GM18517 (cell line): Measurements from ENCODE around the gene TBL1XR1.
A peak's percentile ranks its signal among the peaks of the same experiment; 100 is the strongest.

Experiments
- ATAC-seq: cut with Tn5 transposase; IDR thresholded peaks from one replicate; pipeline ENCODE4 v1.9.1; 2021; ENCODE audit warnings: mild to moderate bottlenecking, moderate library complexity; ENCODE audit not compliant: unreplicated experiment

TBL1XR1 gene

DNA sequence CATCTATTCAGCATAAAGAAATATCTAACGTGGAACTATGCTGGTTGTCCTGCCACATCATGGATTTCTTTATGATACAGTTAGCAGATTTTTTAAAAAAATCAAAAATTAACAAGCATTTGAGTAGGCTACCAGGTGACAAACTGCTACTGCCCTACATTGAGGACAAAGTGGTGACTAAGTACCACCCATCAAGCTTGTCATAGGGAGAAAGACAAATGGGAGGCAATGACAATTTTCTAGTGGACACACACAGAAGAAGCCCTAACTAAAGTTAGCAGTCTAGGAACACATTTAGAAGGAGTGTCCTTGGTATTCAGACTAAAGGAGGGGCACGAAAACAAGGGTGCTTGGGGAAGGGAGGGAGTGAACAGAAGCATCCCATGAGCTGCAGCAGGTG is 131.2 kb downstream of the TBL1XR1 start:
- ATAC-seq, result no peak

DNA sequence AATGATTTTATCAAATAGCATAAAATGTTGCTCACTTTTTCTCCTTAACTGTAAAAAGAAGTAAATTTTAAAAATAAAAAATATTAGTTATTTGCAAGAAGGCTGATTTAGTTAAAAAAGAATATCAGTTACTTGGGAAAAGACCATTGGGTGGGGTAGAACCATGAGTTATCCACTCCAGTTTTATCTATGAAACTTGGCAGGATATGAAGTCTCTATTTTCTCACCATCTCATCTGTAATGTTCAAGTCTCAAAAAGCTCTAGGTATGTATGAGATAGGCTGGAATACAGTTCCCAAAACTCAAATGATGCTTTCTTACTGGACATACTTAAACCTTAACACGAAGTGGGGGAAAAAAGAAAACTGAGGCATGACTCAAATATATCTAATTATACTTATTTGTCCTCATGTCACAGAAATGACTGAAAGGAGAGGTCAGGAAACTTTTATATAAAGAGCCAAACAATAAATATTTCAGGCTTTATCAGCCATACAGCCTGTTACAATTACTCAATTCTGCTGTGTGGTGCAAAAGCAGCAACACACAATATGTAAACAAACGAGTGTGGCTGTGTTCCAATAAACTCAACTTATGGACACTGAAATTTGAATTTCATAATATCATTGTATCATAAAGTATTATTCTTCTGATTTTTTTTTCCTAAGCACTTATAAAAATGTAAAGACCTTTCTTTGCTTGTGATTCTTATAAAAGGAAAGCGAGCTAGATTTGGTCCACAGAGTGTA is 131.8 kb downstream of the TBL1XR1 start:
- ATAC-seq, result no peak

DNA sequence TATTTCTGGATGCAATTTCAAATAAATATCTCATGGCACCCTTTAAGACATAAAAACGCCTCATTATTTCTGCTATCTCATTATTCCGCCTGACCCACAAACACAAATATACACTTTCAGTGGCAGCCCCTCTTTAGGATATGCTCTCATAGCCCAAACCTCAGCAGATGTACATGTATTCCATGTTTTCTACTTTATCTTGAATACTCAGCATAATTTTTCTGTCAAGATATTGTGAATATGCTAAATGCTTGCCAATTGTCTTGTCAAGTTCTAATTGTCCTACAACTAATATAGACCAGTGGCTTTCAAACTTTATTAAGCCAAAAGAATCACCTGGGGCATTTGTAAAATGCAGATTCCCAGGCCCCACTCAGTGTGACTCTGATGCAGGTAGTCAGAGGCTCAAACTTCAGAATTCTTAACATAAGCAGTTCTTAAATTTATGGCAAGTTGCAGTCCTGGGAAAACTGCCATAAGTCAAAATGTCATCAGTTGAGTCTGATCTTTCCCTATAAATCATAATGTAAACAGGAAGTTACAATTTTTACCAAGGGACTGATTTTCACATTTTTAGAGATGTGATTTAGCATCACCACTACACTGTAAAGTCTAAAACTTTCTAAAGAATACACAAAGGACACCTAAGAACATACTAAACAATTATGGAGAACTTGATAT is 135.1 kb downstream of the TBL1XR1 start:
- ATAC-seq, result no peak

DNA sequence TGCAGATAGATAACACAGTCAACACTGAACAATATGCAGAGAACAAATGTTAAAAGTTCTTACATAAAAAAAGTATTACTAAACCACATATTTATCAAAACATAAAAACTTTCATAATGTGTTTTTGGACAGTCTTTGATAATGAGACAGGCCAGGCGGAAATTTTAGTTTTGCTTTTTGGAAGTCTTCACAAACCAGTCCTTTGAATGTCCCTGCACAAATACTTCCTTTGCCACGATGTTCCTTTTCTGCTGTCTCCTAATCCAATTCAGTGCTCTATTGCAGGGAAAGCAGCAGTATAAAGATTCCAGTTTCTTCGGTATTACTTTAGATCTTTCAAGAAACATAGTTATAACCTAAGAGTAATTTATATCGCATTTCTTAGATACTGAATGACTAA is 135.9 kb downstream of the TBL1XR1 start:
- ATAC-seq, result no peak

DNA sequence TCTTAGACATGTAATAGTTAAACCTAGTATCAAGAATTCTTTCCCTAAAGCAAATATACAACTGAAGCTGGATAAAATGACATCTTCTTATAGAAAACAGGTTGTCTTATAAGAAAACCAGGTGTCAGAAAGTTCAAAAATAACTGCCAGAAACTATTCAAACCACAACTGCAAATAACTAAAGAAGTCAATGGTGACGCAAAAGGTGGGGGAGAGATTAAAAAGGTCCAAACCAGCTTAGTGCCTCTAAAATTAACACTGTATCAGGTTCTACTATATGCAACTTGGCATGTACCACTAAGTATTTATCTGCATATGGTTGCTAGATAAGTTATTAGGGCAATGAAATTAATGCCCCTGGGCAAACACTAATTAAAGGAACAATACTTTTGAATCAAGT is 136.8 kb downstream of the TBL1XR1 start:
- no peak for ATAC-seq

DNA sequence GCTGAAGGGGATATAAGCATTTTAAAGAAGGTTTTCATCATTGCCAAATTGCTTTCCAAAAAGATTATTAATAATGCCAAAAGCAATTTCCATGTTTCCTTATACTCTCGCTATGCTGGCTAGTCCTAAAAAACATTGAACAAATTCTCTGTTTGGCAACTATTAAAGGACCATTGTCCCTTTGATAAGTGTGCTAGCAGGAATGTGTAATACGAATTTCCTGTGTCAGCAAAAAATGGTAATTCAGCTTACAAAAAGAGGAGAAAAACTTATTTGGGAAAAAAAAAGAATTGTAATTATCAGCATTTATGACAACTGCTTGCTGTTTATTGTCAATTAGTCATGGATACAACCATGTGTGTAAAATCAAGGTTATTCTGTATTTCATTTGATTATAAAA is 138.6 kb downstream of the TBL1XR1 start:
- no peak for ATAC-seq

DNA sequence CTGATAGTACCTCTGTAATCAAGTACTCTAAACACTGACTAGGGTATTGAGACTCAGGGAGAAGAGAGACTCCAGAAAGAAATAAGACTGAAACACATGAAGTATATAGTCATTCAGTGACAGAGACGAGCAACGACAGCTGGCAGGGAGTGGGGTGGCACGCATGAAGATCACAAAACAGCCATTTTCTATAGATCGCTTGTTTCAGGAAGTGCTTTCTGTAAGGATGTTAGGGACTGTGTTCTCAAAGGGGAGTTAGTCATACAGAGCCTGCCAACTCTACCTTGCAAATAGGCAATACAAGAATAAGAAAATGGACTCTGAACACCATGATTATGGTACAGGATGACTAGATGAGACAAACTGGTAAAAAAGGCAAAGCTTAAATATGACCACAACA is 139.5 kb downstream of the TBL1XR1 start:
- ATAC-seq, result peak; percentile 98

DNA sequence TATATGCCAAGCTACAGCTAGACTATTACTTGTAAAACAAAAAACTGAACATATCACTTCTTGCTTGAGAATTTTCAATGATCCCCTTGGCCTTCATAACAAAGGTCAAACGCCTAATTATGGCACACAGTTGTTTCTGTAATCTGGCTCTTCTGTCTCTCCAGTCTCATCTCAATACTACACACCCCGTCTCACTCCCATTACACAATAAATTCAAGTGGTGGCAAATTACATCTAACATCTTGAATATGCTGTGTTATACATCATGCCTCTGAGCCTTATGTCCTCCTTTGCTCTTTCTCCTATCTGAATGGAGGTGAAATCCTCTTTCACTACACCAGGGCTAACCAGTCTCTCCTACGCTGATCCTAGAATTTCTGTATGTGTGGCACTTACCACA is 140.4 kb downstream of the TBL1XR1 start:
- ATAC-seq, result no peak

DNA sequence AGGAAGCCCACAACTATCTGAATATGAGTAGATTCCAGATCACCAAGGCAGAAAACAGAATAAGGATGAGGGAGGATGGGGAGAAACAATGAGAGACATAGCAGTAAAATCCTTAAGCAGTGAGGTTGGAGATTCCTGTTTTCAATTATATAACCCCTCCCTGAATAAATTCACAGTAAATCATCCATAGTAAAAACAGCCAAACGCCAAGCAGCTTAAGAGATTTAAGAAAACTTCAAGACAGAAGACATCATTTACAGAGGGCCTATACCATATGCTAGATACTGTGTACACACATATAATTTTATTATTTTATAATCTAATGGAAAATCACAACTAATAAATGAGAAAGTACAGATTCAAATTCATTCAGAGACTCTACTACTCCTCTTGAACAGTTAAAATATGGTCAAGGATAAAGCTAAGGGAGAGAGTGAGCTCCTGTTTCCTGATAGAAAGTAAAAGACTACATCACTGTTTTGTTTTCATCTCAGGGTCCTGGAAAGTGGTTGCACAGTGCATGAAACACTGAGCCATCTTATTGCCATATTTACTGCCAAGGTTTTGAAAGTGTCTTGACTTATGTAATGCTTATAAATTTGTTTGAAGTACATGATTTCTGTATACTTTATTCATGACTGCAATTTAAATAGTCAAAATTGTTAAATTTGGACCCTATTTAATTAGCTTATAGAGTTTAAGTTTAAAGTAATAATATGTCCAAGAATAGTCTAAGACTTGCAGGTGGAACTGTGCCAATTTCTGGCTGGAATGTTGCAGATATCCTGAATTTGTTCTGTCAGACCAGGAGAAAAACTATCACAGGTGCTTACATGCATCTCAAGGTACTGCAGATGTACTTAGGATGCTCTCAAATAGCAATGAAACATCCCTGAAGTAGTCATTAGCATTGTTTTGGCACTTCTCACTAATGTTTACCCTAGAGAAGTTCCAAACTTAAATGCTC is 141.4 kb downstream of the TBL1XR1 start:
- ATAC-seq, result no peak

DNA sequence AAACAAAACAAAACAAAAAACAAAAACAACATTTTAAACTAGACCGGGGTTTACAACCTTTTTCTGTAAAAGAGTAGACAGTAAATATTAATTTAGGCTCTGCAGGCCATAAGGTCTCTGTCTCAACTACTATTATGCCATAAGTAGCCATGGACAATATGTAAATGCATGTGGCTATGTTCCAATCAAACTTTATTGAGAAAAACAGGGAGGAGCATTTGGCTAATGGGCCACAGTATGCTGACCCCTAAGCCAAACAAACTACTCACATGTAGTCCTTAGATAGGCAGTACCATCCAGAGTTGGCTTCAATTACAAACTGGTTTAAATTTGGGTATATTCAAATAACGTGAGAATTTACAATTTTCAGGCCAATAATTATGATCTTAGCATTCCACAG is 144.2 kb downstream of the TBL1XR1 start:
- no peak for ATAC-seq

DNA sequence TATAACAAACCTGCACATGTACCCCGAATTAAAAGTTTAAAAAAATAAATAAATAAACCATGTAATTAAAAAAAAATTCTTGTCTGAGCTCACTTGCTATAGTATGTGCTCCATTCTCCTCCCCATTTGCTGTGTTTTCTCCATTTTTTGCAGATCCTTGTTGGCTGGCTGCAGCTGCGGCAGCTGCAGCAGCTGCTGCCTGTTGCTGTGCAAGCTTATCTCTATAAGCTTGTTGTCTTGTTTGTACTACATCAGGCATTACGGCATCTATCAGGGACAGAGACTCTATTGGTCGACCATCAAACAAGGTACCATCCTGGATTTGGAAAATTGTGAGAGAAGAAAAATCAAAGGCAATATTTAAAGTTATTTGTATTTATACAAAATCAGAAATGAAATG is 145.9 kb downstream of the TBL1XR1 start:
- no peak for ATAC-seq

DNA sequence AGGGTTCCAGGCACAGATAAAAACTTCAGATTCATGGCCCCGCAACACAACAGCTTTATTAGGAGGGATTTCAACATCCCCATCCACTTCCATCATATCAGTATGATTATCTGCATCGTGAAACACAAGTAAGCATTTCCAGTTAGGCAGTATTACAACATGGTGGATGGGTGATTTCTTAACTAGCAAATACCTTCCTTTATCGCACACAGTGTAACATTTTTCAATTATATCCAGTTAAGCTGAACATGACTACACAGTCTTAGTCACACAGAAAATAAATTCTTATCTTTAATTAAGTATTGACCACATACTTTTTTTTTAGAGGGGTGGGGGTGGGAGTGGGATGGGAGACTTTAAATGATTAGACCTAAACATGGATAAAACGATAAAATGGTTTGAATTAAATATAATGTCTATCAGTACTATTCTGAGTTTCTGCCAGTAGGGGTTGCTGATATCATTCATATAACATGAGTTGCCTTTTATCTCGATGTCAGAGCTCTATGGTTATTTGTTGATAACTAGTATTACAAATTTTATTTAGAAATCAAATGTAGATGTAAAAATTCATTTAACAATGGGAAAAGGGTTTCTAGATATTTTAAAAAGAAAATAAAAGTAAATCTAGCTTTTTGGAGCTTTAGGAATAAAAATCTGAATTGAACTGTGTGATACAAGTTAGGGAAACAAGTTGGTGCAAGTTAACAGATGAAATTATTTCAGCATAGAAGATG is 146.6 kb downstream of the TBL1XR1 start:
- peak; percentile 64 for ATAC-seq

DNA sequence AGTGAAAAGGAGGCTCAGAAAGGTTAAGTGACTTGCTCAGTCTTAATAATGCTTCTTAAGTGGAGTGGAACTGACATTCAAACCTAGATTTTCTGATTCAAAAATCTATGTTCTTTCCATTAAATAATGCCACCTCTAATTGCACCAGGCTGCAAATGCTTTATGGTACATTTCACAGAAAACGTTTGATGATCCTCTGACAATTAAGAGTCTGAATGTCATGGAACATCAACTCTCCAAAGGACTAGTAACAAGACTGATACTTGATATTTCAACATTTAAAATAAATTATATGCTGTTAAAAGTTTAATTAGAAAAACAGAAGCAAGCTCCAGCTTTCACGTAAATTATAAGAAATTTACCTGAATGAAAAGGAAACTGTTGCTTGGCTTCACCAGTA is 151.5 kb downstream of the TBL1XR1 start:
- no peak for ATAC-seq

DNA sequence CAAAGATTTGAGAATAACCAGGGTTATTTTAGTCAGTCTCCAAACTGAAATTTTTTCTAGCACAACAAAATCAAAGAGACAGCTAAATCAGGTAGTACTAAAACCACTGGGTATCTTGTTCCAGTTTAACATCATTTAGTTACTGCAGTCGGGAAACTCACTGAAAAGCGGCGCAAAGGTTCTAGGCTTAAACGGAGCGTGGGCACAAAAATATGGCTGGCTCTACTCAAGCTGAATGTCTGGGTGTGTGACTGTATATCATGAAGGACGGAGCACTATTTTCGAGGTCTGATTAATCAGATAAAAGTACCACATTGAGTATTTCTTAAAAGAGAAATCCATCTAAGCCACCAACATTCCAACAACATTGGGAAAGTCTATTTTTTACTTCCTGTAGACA is 152.1 kb downstream of the TBL1XR1 start:
- ATAC-seq, result no peak

DNA sequence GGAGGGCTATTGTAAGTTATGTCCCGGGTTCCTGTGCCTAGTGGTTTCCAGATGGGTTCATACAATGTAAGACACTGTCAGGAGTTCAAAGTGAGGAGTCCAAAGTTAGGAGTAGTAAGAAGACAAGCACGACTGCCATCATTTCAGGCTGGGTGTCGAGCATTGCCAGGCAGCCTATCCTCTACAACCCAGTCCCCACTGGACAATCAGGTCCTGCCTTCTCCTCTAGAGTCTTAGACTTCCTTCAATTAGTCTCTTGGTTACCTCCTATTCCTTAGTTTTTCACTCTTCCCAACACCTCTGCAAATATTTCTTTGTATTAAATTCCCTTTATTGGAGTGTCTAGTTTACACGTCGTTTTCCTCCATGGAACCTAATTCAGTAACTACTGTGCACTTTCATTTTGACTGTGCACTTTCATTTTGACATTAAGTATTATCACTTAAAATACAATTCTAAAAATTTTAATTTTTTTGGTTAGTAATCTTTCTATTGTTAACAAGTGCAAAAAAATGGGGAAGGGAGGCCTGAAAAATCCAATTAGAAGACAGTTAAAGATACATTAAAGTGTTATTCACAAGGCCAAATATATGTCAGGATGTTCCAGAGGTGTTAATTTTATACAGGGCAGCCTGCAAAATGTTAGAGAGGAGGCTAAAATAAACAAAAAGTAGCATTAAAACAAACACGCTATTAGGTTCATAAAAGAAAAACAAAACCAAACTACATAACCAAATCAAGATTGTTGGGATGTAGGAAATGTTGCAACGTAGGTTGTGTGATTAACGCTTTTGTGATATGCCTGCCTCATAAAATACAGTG is 155.3 kb downstream of the TBL1XR1 start:
- no peak for ATAC-seq

DNA sequence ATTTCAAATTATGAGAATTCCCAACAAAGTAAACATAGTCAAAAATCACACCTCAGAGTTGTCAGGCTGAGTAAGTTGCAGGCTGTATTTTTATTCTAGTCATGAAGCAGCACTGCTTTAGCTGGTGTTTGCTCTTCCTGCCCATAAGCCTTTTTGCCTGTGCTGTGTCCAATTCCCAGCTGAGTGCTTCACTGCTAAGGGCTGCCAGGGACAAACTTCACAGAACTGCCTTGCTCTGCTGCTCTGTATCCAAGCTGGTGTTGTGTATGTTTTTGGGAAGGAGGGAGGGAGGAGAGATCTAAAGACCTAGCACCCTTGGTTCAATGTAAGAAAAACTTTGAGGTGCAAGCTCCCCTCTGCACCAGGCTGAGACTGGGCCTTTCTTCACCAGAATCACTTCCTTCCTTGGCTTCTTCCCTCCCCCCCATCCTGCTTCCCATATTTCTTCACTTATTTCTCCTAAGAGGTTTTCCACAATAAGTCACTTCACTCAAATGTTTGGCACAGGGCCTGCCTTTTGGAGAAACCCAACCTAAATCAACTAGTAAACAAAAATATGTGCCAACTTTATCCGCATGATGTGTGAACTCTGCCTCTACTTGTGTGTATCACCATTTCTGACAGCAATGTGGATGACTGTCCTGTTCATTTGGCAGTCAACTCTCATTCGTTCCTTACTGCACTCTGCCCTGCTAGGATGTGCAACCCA is 156.1 kb downstream of the TBL1XR1 start:
- ATAC-seq, result no peak

DNA sequence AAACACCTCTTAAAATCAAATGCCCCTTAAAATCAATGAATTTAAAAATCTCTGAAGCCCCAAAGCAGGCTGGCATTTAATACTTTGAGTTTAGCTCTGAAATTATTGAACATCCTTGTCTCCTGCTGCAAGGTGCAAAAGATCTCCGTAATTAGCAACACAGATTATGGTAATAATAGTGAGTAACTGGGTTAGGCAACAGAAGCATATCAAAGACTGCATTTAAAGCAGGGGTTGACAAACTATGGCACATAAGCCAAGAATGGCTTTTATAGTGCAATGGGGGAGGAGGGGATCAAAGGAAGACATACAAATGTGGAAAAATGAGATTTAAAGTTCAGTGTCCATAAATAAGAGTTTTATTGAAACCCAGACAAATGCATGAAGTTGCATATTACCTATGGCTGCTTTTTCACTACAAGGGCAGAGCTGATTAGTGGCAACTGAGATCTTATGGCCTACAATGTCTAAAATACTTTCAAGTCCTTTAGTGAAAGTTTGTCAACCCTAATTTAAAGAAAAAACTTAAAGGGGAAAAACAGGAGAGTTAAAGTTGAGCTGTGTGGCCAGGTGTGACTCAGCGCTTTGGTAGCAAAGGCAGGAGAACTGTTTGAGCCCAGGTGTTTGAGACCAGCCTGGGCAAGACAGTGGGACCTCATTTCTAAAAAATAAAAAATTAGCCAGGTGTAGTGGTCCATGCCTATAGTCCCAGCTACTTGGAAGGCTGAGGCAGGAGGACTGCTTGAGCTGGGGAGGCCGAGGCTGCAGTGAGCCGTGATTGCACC is 157.6 kb downstream of the TBL1XR1 start:
- ATAC-seq, result no peak

DNA sequence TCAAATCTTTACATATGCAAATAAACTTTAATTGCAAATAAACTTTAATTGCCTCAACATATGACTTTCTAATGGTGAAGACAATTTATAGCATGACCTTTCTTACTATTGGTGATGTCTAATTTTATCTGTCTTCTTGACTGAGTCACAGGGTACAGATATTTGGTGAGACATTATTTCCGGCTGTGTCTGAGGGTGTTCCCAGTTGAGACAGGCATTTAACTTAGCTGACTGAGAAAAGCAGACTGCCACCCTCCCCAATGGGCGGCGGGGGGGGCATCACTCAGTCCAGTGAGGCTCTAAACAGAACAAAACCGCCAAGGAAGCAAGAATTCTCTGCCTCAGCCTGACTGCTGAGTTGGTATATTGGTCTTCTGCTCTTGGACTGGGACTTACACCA is 160.0 kb downstream of the TBL1XR1 start:
- ATAC-seq, result no peak

DNA sequence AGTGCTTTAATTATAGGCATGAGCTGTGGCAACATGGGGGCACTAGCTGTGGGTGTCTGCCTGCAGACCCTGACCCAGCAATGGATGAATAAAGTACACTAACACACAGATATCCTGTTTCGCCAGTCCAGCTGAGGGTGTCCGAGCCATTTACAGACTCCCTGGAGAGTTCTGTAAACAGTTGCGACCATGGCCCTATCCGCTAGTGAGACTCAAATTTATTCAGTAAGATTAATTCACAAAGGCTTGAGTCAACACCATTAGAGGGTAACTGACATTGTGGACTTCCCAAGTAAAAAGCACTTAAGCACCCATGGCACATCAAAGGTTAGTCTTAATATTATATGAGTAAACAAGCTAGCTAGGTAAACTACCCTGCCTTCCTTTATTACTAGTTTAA is 161.6 kb downstream of the TBL1XR1 start:
- ATAC-seq, result no peak
